Nephron (organoid): Measurements from ENCODE around the gene ODC1.
A peak's percentile ranks its signal among the peaks of the same experiment; 100 is the strongest.

Source experiments
- H3K27ac Mint-ChIP-seq, 3 experiments: 2 replicates each; pipeline ENCODE4 v1.8.0; 2020; ENCODE audit warnings: mixed read lengths in 3 of 3, mild to moderate bottlenecking in 2 of 3, moderate library complexity in 1 of 3
- H3K27me3 Mint-ChIP-seq: 2 replicates; pipeline ENCODE4 v1.8.0; 2021; ENCODE audit warnings: low read depth, mild to moderate bottlenecking, moderate library complexity, mixed read lengths
- H3K36me3 Mint-ChIP-seq: 2 replicates; pipeline ENCODE4 v1.8.0; 2020; ENCODE audit warnings: low read depth, mixed read lengths
- H3K4me1 Mint-ChIP-seq: 2 replicates; pipeline ENCODE4 v1.8.0; 2020; ENCODE audit warnings: mixed read lengths
- H3K4me3 Mint-ChIP-seq, 3 experiments: 2 replicates each; pipeline ENCODE4 v1.8.0; 2020; ENCODE audit warnings: mild to moderate bottlenecking in 3 of 3, mixed read lengths in 3 of 3, moderate library complexity in 2 of 3
- H3K9me3 Mint-ChIP-seq: 2 replicates; pipeline ENCODE4 v1.8.0; 2020; ENCODE audit warnings: mixed read lengths
- TF ChIP-seq, protein P1 (sequence below), 3 experiments: fragments of 200-600 bp; sonication (generic); IDR thresholded peaks; one replicate each; pipeline ENCODE4 v1.5.0; 2021; ENCODE audit warnings: antibody characterized with exemption in 3 of 3; ENCODE audit not compliant: unreplicated experiment in 3 of 3

Gene ODC1

DNA sequence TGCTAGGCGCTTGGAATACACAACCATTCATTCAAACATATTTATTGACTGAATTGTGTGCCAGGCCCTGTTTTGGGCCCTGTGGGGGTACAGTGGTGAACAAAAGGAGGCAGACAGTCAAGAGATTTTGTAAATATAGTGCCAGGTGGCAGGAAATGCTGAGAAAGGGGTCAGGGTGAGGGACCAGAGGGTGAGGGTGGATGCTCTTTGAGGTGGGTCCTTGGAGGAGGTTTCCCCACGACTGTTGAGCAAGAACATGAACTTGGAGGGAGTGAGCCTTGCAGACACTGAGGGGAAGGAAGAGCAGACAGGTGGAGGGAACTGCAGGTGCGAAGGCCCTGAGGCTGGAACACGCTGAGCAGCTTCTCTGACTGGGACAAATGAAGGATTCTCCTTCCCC lies 40.7 kb downstream of the ODC1 start:
- H3K9me3 Mint-ChIP-seq, result no peaks in the 10 kb centered on the region
- H3K27me3 Mint-ChIP-seq, result peaks cover 48% of the 10 kb centered on the region
- no peaks in the 10 kb centered on the region for H3K36me3 Mint-ChIP-seq
- TF ChIP-seq, protein P1, sequence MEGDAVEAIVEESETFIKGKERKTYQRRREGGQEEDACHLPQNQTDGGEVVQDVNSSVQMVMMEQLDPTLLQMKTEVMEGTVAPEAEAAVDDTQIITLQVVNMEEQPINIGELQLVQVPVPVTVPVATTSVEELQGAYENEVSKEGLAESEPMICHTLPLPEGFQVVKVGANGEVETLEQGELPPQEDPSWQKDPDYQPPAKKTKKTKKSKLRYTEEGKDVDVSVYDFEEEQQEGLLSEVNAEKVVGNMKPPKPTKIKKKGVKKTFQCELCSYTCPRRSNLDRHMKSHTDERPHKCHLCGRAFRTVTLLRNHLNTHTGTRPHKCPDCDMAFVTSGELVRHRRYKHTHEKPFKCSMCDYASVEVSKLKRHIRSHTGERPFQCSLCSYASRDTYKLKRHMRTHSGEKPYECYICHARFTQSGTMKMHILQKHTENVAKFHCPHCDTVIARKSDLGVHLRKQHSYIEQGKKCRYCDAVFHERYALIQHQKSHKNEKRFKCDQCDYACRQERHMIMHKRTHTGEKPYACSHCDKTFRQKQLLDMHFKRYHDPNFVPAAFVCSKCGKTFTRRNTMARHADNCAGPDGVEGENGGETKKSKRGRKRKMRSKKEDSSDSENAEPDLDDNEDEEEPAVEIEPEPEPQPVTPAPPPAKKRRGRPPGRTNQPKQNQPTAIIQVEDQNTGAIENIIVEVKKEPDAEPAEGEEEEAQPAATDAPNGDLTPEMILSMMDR (IDR thresholded peaks at IDR 0.05; ENCODE audit: unreplicated experiment in 3 of 3), result no peak
- H3K27ac Mint-ChIP-seq, result no peak overlapping the region
- no peak overlapping the region for H3K4me3 Mint-ChIP-seq
- H3K4me1 Mint-ChIP-seq, result peaks cover 43% of the 10 kb centered on the region

- Mint-ChIP-seq H3K27me3 (peaks cover 51% of the 10 kb centered on the region), H3K4me3 (no peak overlapping the region), H3K4me1 (peaks cover 43% of the 10 kb centered on the region), H3K36me3 (no peaks in the 10 kb centered on the region), H3K9me3 (no peaks in the 10 kb centered on the region), H3K27ac (no peak overlapping the region)
- TF ChIP-seq, protein P1 (IDR thresholded peaks at IDR 0.05; ENCODE audit: unreplicated experiment in 3 of 3), result no peak
These were observed 41.5 kb downstream of the ODC1 start for GRCh38 chr2:10406491-10407188.

DNA sequence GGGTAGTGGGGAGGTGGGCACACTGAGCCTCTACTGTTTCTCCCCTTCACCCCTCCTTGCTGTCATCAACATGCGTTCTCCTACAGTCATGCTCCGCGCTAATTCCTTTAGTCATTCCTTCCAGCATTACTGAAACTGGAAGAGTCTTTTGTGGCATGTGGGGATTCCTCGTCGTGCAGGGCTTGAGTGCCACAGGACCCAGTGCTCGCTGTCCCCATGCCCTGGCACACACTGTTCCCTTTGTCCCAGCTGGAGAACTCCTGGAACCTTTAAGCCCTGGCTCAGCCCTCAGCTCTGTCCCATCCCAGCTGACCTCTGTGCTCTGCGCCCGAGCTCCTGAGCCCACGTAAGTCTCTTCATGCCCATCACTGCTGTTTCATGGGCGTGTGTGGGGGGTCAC lies 42.1 kb downstream of the ODC1 start:
- H3K27ac Mint-ChIP-seq, result peak overlapping the region in 1 of 3 experiments; percentile 35
- H3K4me3 Mint-ChIP-seq, result no peak overlapping the region
- peaks cover 5% of the 10 kb centered on the region for H3K36me3 Mint-ChIP-seq
- peaks cover 51% of the 10 kb centered on the region for H3K27me3 Mint-ChIP-seq
- TF ChIP-seq, protein P1 (IDR thresholded peaks at IDR 0.05; ENCODE audit: unreplicated experiment in 3 of 3), result no peak
- H3K9me3 Mint-ChIP-seq, result no peaks in the 10 kb centered on the region
- peaks cover 38% of the 10 kb centered on the region for H3K4me1 Mint-ChIP-seq

DNA sequence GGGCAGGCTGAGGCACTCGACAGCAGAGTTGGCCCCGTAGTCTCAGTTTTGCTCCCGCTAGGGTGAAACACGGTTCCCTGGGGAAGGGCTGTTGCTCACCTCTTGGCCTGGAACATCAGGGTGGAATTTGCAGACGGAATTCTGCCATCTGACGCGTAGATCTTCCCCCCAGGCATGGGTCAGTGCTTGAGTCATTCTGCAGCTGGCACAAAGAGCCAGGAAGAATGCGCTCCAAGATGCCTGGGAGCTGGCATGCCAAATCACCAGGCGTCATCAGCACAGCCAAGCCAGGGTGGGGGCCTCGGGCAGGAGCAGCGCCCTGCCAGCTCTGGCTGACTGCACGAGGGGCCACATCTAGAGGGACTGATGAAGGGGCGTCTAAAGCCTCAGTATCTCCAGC lies 42.7 kb downstream of the ODC1 start:
- Mint-ChIP-seq H3K27me3 (peaks cover 51% of the 10 kb centered on the region), H3K4me1 (peaks cover 32% of the 10 kb centered on the region), H3K4me3 (no peak overlapping the region), H3K36me3 (peaks cover 10% of the 10 kb centered on the region), H3K9me3 (no peaks in the 10 kb centered on the region), H3K27ac (peak overlapping the region in 1 of 3 experiments; percentile 35)
- TF ChIP-seq, protein P1 (IDR thresholded peaks at IDR 0.05; ENCODE audit: unreplicated experiment in 3 of 3), result no peak

GRCh38 chr2:10404324-10405143 lies 43.6 kb downstream of the ODC1 start:
- H3K4me3 Mint-ChIP-seq, result no peak overlapping the region
- H3K36me3 Mint-ChIP-seq, result peaks cover 16% of the 10 kb centered on the region
- TF ChIP-seq, protein P1 (IDR thresholded peaks at IDR 0.05; ENCODE audit: unreplicated experiment in 3 of 3), result no peak
- H3K27me3 Mint-ChIP-seq, result peaks cover 47% of the 10 kb centered on the region
- H3K27ac Mint-ChIP-seq, result no peak overlapping the region
- H3K9me3 Mint-ChIP-seq, result no peaks in the 10 kb centered on the region
- peaks cover 26% of the 10 kb centered on the region for H3K4me1 Mint-ChIP-seq
